ENCODE results near the gene RIMKLA.

Gene RIMKLA

DNA sequence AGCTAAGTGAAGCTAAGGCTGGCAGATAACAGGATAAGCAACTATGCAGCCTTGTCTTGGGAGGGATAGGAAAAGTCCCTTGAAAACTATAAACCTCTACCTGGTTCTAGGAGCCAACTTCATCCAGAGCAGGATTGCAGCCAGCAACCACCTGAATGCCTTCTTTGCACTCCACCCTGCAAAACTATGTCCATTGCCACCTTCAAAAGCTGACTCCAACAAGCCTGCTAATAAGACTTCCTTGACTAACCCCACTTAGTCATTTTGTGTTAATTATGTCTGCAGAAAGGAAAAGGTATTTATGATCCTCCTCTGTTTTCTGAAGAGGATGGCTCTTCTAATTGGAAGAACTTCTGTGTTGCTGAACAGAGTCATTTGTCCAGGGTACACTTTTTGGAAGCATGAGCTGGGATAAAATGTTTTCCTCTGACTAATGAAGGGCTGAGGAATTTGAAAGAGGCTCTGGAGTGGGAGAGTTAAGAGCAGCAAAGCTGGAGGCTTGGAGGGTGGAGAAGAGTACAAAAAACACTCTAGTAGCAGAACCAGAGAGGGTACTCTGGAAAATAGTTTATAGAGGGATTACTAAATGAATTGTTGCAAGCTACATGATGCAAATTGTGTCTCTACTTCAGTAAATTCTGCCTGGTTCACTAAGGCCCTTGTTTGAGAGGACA, 9.6 kb upstream of the RIMKLA start:
- in situ Hi-C loops (cut with MboI; ENCODE audit: low sequenced_read_pairs) = no loop called here

DNA sequence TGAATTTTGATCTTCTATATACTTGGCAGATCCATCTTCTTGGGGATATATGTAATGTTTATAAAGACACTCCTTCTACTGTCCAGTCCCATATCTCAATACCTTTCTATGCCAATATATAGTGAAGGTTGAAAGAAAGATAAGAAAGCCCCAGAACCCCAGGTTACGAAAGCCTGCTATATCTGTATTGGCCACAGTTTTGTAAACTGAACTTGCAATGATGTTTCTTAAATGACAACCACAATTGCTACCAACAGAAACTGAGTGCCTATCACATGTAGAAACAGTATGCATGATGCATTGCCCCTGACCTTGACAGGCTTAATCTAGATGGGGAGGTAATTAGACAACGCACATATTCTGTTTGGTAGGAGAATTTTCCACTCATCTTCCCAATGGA, 7.8 kb upstream of the RIMKLA start:
- in situ Hi-C loops (cut with MboI; ENCODE audit: low sequenced_read_pairs) = no loop called here

GRCh38 chr1:42379794-42380585, 602 bp upstream of the RIMKLA start:
- in situ Hi-C loops (cut with MboI; ENCODE audit: low sequenced_read_pairs) = no loop called here

DNA sequence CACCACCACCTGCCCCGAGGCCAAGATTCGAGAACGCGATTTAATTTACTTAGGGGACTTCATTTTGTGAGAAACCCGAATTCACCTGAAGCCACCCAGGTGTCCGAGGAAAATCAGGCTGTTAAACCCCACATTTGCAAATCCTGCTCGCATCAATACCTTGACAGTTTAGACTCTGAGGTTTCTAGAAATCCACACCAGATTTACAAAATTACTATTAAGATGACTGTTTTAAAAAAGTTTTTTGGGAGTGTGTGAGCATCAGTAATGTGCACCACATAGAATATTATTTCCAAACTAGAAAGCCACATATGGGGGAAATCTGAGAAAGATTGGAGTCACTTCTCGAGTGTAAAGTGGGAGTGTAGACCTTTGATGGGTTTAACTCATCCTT, 685 bp downstream of the RIMKLA start:
- in situ Hi-C loops (cut with MboI; ENCODE audit: low sequenced_read_pairs) = no loop called here

GRCh38 chr1:42385283-42385682, 4.7 kb downstream of the RIMKLA start:
- in situ Hi-C loops (cut with MboI; ENCODE audit: low sequenced_read_pairs) = no loop called here

GRCh38 chr1:42386051-42386450, 5.5 kb downstream of the RIMKLA start:
- in situ Hi-C loops (cut with MboI; ENCODE audit: low sequenced_read_pairs) = no loop called here

DNA sequence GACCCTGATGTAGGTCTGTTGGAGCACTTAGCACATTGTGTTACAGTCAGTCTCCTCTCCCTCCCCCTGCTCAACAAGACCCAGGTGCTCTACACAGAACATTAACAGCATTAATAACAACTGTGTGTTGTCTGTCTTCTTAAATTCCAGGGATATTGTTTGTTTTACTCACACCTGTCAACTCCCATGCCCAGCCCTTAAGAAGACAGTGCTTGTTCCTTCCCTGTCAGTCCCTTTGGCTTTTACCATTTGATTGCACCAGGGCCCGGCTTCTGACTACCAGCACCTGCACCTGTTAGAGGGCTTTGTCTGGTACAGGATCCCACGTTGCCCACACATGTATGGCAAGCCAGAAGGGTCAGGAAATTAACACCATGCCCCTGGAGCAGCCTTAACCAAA, 11.7 kb downstream of the RIMKLA start:
- in situ Hi-C loops (cut with MboI; ENCODE audit: low sequenced_read_pairs) = no loop called here

- in situ Hi-C loops (cut with MboI; ENCODE audit: low sequenced_read_pairs) = no loop called here
Observed at GRCh38 chr1:42392967-42393848, 12.6 kb downstream of the RIMKLA start.

DNA sequence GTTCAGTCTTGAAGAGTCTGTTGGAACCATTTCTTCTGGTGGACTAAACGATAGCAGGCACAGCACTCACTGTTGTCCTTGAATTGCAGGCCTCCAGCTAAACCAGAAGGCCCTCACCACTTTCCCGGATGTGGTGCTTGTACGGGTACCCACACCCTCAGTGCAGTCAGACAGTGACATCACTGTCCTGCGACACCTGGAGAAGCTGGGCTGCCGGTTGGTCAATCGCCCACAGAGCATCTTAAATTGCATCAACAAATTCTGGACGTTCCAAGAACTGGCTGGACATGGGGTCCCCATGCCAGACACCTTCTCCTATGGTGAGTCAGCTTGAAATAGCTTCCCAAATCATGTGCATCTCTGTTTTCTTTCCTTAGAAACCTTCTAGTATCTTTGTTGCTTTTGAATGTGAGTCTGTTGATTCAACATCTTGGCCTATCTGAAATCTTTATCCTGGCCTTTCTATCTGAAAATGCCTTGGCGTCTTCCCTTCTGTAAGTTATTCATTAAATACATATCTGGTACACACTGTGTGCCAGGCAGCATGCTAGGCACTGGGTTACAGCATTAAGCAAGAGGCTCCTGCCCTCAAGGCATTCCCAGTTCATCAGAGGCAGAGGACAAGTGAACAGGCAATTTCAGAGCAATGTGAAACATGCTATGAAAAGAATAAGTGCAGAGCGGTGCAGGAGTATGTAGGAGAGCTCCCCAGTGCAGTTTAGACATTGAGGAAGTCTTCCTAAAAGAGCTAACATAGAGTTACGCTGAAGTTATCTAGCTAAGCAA, 18.9 kb downstream of the RIMKLA start:
- in situ Hi-C loops (cut with MboI; ENCODE audit: low sequenced_read_pairs) = no loop called here

- in situ Hi-C loops (cut with MboI; ENCODE audit: low sequenced_read_pairs) = no loop called here
Observed at GRCh38 chr1:42403880-42404400, 23.3 kb downstream of the RIMKLA start.

DNA sequence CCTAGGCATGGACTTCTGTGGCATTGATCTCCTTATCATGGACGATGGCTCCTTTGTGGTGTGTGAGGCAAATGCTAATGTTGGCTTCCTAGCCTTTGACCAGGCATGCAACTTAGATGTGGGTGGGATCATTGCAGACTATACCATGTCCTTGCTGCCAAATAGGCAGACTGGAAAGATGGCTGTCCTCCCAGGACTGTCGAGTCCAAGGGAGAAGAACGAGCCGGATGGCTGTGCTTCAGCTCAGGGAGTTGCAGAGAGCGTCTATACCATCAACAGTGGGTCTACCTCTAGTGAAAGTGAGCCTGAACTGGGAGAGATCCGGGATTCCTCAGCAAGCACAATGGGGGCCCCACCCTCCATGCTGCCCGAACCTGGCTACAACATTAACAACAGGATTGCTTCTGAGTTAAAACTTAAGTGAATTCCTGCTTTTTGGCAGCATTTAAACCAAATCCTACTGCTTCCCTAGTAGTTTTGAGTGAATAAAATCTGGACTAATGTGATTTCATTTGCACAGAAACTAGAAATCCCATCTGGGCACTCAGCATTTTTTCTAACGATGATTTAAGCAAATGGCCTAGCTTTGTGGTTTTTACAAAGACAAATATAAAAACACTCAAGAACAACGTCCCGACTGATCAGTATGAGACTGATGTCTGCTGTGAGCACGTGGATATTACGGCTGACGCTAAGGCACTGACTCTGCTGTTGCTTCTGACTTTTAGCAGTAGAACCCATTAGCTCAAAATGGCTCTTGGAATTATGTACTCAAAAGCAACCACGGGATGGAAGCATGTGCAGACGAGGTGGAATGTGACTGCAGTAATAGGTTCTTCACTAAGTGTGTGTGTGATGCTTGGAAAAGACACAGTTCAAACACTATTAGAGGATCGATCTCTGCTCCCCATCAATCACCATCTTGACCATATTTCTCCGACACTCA, 34.2 kb downstream of the RIMKLA start:
- in situ Hi-C loops (cut with MboI; ENCODE audit: low sequenced_read_pairs) = no loop called here

DNA sequence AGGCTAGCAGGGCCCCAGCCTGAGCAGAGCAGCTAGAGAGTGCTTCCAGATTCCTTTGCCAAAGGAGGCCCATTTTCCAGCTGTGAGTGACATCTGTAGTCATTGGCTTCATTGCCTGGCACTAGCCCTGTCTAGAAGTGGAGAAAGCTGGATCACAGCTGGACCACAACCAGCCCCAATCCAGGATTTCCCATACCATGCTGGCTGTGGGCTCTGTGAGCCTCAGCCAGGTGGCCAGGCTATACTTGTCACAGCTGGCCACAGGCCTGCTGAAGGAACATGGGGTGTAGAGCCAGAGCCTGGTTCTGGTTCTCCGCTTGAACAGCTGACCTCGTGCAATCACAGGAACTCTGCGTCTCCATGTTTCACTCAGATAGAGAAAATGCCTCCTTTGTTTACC, 36.6 kb downstream of the RIMKLA start:
- in situ Hi-C loops (cut with MboI; ENCODE audit: low sequenced_read_pairs) = no loop called here

- in situ Hi-C loops (cut with MboI; ENCODE audit: low sequenced_read_pairs) = no loop called here
Observed at GRCh38 chr1:42418516-42418915, 37.9 kb downstream of the RIMKLA start.

GRCh38 chr1:42419126-42419821, 38.7 kb downstream of the RIMKLA start:
- in situ Hi-C loops (cut with MboI; ENCODE audit: low sequenced_read_pairs) = no loop called here

- in situ Hi-C loops (cut with MboI; ENCODE audit: low sequenced_read_pairs) = no loop called here
Observed at GRCh38 chr1:42420121-42420520, 39.5 kb downstream of the RIMKLA start.

- in situ Hi-C loops (cut with MboI; ENCODE audit: low sequenced_read_pairs) = no loop called here
Observed at GRCh38 chr1:42420911-42421585, 40.5 kb downstream of the RIMKLA start.

DNA sequence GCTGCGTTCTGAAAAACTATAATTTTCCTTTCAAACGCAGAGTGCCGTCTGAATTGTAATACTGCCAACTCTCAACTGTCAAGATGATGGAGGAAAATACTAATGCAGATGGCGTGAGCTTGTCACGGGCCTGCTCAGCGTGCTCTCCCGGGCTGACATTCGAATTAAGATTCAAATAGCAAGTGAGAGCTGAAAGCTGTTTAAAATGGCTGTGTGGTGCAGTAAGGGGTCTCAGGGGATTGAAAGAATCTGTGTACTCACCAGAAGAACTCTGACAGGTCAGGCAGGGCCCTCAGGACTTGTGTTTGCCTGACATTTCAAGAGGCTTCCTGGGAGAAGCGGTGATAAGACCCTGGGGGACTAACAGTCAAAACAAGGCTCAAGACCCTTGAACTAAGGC, 42.1 kb downstream of the RIMKLA start:
- in situ Hi-C loops (cut with MboI; ENCODE audit: low sequenced_read_pairs) = no loop called here

DNA sequence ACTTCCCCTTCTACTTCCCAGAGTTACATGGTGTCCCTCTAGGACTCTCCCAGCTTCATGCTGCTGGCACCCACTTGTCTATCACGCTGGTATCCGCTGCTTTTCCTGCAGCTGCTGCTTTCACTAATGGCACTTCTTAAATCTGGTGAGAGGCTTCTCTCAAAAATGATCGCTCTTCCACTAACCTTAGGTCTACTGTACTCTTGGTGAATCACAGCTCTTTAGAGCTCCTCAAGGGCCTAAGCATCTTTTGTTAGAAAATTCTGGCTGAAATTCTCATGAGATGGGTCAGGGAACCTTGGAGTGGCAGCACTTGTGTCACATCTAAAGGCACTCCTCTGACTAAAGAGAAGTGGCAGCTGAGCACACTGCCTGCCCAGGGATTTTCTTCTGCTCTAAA, 43.1 kb downstream of the RIMKLA start:
- in situ Hi-C loops (cut with MboI; ENCODE audit: low sequenced_read_pairs) = no loop called here

Measured in hTERT RPE-1 (cell line).